Esophagus muscularis mucosa (tissue), 4 donors: ENCODE results near the gene PDZRN3. TPM values are rescaled to one million over a fixed set of nuclear protein-coding genes. Genes with fewer than 3 reads are reported as not detected.
A peak's percentile ranks its signal among the peaks of the same experiment; 100 is the strongest.

Source experiments
- DNase-seq: peaks from one replicate; pipeline ENCODE4 v3.0.0-alpha.2; 2017; ENCODE audit errors: extremely low spot score
- H3K27ac ChIP-seq, 4 donors: fragments of 200-600 bp; sonication (generic); replicated peaks in 1 of 4; 1 replicate in 3 of 4; 2 replicates in 1 of 4; pipeline ENCODE4 v1.5.1; 2016 to 2019; ENCODE audit warnings: mild to moderate bottlenecking in 1 of 4
- H3K27me3 ChIP-seq, 4 donors: fragments of 200-600 bp; sonication (generic); one replicate each; pipeline versions ENCODE4 v1.5.1 to v1.6.0; 2016 to 2019
- H3K36me3 ChIP-seq, 4 donors: fragments of 200-600 bp; sonication (generic); one replicate each; pipeline ENCODE4 v1.5.1; 2016 to 2019
- H3K4me1 ChIP-seq, 4 donors: fragments of 200-600 bp; sonication (generic); one replicate each; pipeline ENCODE4 v1.5.1; 2016 to 2019
- H3K4me3 ChIP-seq, 4 donors: fragments of 200-600 bp; sonication (generic); 1 replicate in 2 of 4; 2 replicates in 2 of 4; pipeline ENCODE4 v1.5.1; 2016 to 2019; ENCODE audit warnings: mild to moderate bottlenecking in 4 of 4, moderate library complexity in 1 of 4
- H3K9me3 ChIP-seq, 4 donors: fragments of 200-600 bp; sonication (generic); 1 replicate in 3 of 4; 2 replicates in 1 of 4; pipeline ENCODE4 v1.5.1; 2016 to 2019
- EP300 ChIP-seq: sonication (generic); formaldehyde crosslinking; IDR thresholded peaks from one replicate; pipeline ENCODE4 v1.6.1; 2017; ENCODE audit warnings: antibody characterized with exemption
- POLR2A ChIP-seq: fragments of 450-650 bp; IDR thresholded peaks from one replicate; pipeline ENCODE4 v1.6.1; 2017; ENCODE audit warnings: antibody characterized with exemption, moderate library complexity, mild to moderate bottlenecking, low read depth
- POLR2AphosphoS5 ChIP-seq, 2 donors: sonication (generic); formaldehyde crosslinking; IDR thresholded peaks; one replicate each; pipeline ENCODE4 v1.6.1; 2017; ENCODE audit warnings: antibody characterized with exemption in 2 of 2
- WGBS: methylation state at CpG from one replicate; pipeline ENCODE4 v1.1.5; 2018; 5-methylcytosine and 5-hydroxymethylcytosine counted together
- intact Hi-C: fragments of 100-400 bp; cut with DNase I; formaldehyde crosslinking; loops from one replicate; pipeline ENCODE4 v1.15.1; 2023
- total RNA-seq, 4 donors: library from RNA; depleted of rRNA; stranded (reverse); fragments of >200 nt; gene quantifications; one replicate each; pipeline versions ENCODE4 v1.1.0 to v1.2.1, GENCODE V29; 2016
- TF ChIP-seq, protein P1 (sequence below), 3 experiments: fragments of 200-600 bp in 2 of 3; fragments of 450-650 bp in 1 of 3; sonication (generic) in 2 of 3; IDR thresholded peaks; one replicate each; pipeline ENCODE4 v1.5.1; 2017 to 2019; ENCODE audit warnings: antibody characterized with exemption in 3 of 3, mild to moderate bottlenecking in 2 of 3, moderate library complexity in 1 of 3

PDZRN3 gene
- total RNA-seq, 4 donors from 2014 or later = 149 to 314 (median 220) TPM

DNA sequence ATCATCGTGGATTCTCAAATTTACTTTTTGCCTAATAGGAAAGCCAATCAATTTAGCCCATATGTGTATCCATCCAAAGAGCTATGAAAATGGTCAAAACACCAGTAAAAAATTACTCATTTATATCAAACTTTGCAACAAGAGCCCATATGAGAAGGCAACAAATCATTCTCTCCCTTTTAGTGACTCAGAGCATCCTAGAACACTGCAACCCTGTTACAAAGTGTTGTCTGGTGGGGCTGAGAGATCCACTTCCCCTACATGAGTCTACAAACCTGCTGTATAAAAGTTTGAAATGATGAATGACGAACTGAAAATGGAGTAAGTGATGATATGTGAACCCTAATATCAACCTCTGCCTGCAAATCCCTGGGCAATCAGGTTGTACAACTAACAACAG, 23.3 kb downstream of the PDZRN3 start:
- Histone ChIP-seq H3K4me1 (peaks cover 86 to 100% (median 97%) of the 10 kb centered on the region in 4 donors), H3K4me3 (no peak overlapping the region), H3K27me3 (no peaks in the 10 kb centered on the region), H3K27ac (peak overlapping the region; percentile 67 to 95 (median 85)), H3K36me3 (peaks cover 0 to under 1% (median 0%) of the 10 kb centered on the region in 4 donors), H3K9me3 (no peaks in the 10 kb centered on the region)
- WGBS = 87% methylated on average over 2 of the region's 2 CpGs
- TF ChIP-seq POLR2AphosphoS5 (IDR thresholded peaks at IDR 0.05) = no peak
- no peak for TF ChIP-seq POLR2A
- no peak for DNase-seq
- intact Hi-C loops = loop anchor here (5.0 kb wide), 1 partner anchor 89 kb away; no protein-coding TSS in a partner anchor

DNA sequence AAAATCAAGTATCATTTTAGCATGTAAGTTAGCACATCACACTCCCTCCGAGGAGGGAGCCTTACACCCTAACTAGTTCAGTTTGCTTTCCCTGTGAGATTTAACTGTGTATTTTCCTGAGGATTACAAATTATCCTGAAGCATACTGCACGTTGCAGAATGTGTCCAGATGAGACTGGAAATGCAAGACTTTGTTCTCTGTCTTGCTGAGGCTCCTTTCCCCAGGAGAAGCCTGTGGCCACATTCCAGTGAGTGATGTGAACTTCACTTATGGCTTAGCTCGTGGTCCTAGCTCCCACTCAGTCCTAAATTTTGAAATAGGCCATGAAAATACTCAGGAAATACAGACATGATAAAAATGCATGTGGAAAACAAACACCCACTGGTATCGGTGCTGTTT, 23.7 kb downstream of the PDZRN3 start:
- no peaks in the 10 kb centered on the region for H3K27me3 ChIP-seq
- TF ChIP-seq POLR2A (no peak), EP300 (no peak), POLR2AphosphoS5 (IDR thresholded peaks at IDR 0.05) (no peak)
- TF ChIP-seq, protein P1, sequence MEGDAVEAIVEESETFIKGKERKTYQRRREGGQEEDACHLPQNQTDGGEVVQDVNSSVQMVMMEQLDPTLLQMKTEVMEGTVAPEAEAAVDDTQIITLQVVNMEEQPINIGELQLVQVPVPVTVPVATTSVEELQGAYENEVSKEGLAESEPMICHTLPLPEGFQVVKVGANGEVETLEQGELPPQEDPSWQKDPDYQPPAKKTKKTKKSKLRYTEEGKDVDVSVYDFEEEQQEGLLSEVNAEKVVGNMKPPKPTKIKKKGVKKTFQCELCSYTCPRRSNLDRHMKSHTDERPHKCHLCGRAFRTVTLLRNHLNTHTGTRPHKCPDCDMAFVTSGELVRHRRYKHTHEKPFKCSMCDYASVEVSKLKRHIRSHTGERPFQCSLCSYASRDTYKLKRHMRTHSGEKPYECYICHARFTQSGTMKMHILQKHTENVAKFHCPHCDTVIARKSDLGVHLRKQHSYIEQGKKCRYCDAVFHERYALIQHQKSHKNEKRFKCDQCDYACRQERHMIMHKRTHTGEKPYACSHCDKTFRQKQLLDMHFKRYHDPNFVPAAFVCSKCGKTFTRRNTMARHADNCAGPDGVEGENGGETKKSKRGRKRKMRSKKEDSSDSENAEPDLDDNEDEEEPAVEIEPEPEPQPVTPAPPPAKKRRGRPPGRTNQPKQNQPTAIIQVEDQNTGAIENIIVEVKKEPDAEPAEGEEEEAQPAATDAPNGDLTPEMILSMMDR (IDR thresholded peaks at IDR 0.05) = no peak
- peaks cover 0 to 5% (median 0%) of the 10 kb centered on the region in 4 donors for H3K36me3 ChIP-seq
- H3K27ac ChIP-seq = peak overlapping the region; percentile 67 to 95 (median 85)
- H3K4me1 ChIP-seq = peaks cover 82 to 100% (median 94%) of the 10 kb centered on the region in 4 donors
- WGBS = 42% methylated on average over 4 of the region's 4 CpGs
- H3K9me3 ChIP-seq = no peaks in the 10 kb centered on the region
- no peak for DNase-seq
- no peak overlapping the region for H3K4me3 ChIP-seq
- intact Hi-C loops = loop anchor here (5.0 kb wide), 1 partner anchor 89 kb away; no protein-coding TSS in a partner anchor

DNA sequence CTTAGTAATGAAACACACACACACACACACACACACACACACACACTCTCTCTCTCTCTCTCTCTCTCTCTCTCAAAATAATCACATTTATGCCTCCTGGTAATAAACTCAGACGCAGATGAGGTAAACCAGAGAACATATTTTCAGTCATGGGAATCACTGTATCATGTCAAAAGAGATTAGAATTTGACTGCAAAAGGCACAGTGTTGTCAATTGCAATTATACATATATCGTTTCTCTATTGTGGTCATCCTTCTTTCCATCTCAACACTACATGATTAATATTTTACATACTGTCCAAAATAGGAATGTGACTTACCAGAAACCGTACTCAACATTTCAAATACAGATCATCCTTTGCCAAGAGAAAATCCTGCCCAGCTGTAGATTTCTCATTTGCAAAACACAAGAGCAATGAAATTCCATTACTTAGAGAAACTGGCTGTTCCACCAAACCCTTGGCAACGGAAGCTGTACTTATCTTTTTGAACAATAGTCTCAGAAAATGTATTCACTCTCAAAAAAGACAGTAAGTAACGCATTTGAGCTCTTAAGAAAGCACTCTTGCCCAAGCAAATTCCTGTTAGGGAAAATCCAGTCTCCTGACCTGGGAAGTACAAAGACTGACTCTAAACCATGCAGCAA, 24.3 kb downstream of the PDZRN3 start:
- TF ChIP-seq, protein P1 (IDR thresholded peaks at IDR 0.05) = no peak
- no peak for TF ChIP-seq EP300
- peak in 1 of 2 donors; percentile 62 for TF ChIP-seq POLR2AphosphoS5 (IDR thresholded peaks at IDR 0.05)
- Histone ChIP-seq H3K4me1 (peaks cover 76 to 96% (median 88%) of the 10 kb centered on the region in 4 donors), H3K27ac (peak overlapping the region; percentile 67 to 95 (median 85)), H3K36me3 (peaks cover 0 to 5% (median 0%) of the 10 kb centered on the region in 4 donors), H3K9me3 (no peaks in the 10 kb centered on the region), H3K27me3 (no peaks in the 10 kb centered on the region), H3K4me3 (no peak overlapping the region)
- intact Hi-C loops = loop anchor here (5.0 kb wide), 1 partner anchor 88 kb away; no protein-coding TSS in a partner anchor
- WGBS = 34% methylated on average over 5 of the region's 5 CpGs
- no peak for DNase-seq

DNA sequence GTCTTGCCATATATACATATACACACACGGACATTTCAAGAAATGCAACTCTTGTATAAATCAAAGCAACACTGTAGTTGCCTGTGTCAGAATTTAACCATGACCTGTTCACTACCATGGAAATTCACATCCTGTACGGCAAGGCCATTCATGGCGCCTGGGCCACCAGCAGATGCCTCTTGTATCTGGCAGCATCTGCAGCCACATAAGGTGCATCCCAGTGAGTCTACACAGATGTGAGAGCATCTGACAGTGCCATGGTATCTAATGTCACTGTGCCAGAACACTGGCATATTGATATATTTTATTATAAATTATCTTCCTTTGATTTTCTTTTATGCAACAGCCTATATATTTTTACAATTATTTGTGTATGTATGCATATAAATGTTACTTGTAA, 25.1 kb downstream of the PDZRN3 start:
- WGBS = 81% methylated on average over 3 of the region's 3 CpGs
- peaks cover 68 to 88% (median 80%) of the 10 kb centered on the region in 4 donors for H3K4me1 ChIP-seq

DNA sequence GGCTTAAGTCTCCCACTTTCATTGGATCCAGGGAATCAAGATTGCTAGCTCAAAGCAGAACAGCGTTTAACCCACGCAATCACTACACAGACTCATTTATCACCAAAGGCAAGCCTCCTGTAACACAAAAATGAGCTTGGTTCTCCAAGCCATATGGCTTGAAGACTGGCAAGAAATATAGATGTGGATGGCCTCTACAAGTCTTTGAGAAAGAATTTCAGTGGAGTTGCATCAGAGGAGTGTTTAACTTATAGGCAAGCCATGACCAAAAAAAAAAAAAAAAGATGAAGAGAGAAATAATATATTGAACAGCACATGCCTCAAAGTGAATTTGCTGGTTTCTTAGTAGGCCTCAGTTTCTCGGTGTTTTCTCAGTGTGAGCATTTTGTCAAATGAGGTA, 27.3 kb downstream of the PDZRN3 start:
- Histone ChIP-seq H3K27me3 (no peaks in the 10 kb centered on the region), H3K36me3 (peaks cover 0 to 5% (median 0%) of the 10 kb centered on the region in 4 donors), H3K4me1 (peaks cover 55 to 82% (median 77%) of the 10 kb centered on the region in 4 donors), H3K9me3 (no peaks in the 10 kb centered on the region), H3K27ac (peak overlapping the region; percentile 67 to 95 (median 85)), H3K4me3 (no peak overlapping the region)
- DNase-seq = no peak
- WGBS = 62% methylated on average over 3 of the region's 3 CpGs
- TF ChIP-seq POLR2AphosphoS5 (IDR thresholded peaks at IDR 0.05) (no peak), EP300 (no peak), POLR2A (no peak)
- TF ChIP-seq, protein P1 (IDR thresholded peaks at IDR 0.05) = no peak
- intact Hi-C loops = no loop called here

More for the DNA sequence above, 25.1 kb downstream of the PDZRN3 start:
- no peaks in the 10 kb centered on the region for H3K27me3 ChIP-seq
- peak overlapping the region; percentile 67 to 95 (median 85) for H3K27ac ChIP-seq
- intact Hi-C loops = loop anchor here (5.0 kb wide), 1 partner anchor 87 kb away; no protein-coding TSS in a partner anchor
- H3K9me3 ChIP-seq = no peaks in the 10 kb centered on the region
- no peak for DNase-seq
- TF ChIP-seq EP300 (no peak), POLR2AphosphoS5 (IDR thresholded peaks at IDR 0.05) (no peak), POLR2A (no peak)
- TF ChIP-seq, protein P1 (IDR thresholded peaks at IDR 0.05) = no peak
- peaks cover 0 to 5% (median 0%) of the 10 kb centered on the region in 4 donors for H3K36me3 ChIP-seq
- H3K4me3 ChIP-seq = no peak overlapping the region
